GM12878 (cell line): ENCODE results near the gene TTC16. TPM values are rescaled to one million over a fixed set of nuclear protein-coding genes. Genes with fewer than 3 reads are reported as not detected.

ENCODE experiments used
- ATAC-seq: fragments of 200-7000 bp; cut with Tn5 transposase; 3 replicates; pipeline ENCODE4 v1.9.1; 2020; ENCODE audit warnings: mild to moderate bottlenecking, moderate library complexity
- BruUV-seq: library from RNA; stranded (reverse); fragments of 400-500 nt; replicated peaks from 2 replicates; lab custom pipeline; 2021; lab: Mats Ljungman, UMichigan
- CTCF ChIA-PET: fragments of 300-600 bp; sonication (Branson Sonifier 250); formaldehyde crosslinking; extraction: SDS; loops from one replicate; lab custom pipeline; 2021; ENCODE audit warnings: inconsistent platforms; lab: Yijun Ruan, JAX
- POLR2A ChIA-PET: fragments of 350-600 bp; formaldehyde crosslinking; extraction: SDS; loops from one replicate; lab custom pipeline; 2021; ENCODE audit warnings: inconsistent platforms; lab: Charles Lee
- RAD21 ChIA-PET: fragments of 300-600 bp; sonication (Branson Sonifier 250); formaldehyde crosslinking; loops from one replicate; lab custom pipeline; 2023; ENCODE audit warnings: antibody characterized with exemption; ENCODE audit not compliant: unreplicated experiment; lab: Charles Lee
- SMC1A ChIA-PET: fragments of 300-600 bp; sonication (Branson Sonifier 250); formaldehyde crosslinking; loops from one replicate; lab custom pipeline; 2023; ENCODE audit not compliant: unreplicated experiment, uncharacterized antibody; lab: Charles Lee
- DNase-seq: peaks from one replicate; pipeline ENCODE4 v3.0.0-alpha.2; 2011; ENCODE audit warnings: low read depth, low spot score
- FAIRE-seq: peaks from 3 replicates; lab custom pipeline; 2011; peaks lifted over from hg19 to GRCh38; lab: Jason Lieb, UNC
- H2AFZ ChIP-seq: 2 replicates; pipeline ENCODE4 v1.6.0; 2011; ENCODE audit warnings: low read depth, low read length, control low read depth; ENCODE audit not compliant: control insufficient read depth
- H3K27ac ChIP-seq: 2 replicates; pipeline ENCODE4 v1.5.1; 2011; ENCODE audit warnings: control low read depth; ENCODE audit not compliant: control insufficient read depth, insufficient read depth
- H3K27me3 ChIP-seq, 2 experiments: replicated peaks in 1 of 2; 2 replicates each; pipeline versions ENCODE4 v1.6.0 to v1.6.1; 2011; ENCODE audit warnings: low read length in 1 of 2; ENCODE audit not compliant: control insufficient read depth in 2 of 2, insufficient read depth in 2 of 2
- H3K36me3 ChIP-seq, 2 experiments: 2 replicates each; pipeline ENCODE4 v1.5.1; 2011; ENCODE audit warnings: low read length in 1 of 2; ENCODE audit not compliant: control insufficient read depth in 2 of 2, insufficient read depth in 2 of 2
- H3K4me1 ChIP-seq: 2 replicates; pipeline ENCODE4 v1.6.1; 2011; ENCODE audit warnings: mild to moderate bottlenecking, low read length, moderate library complexity, mixed read lengths; ENCODE audit not compliant: control insufficient read depth, insufficient read depth
- H3K4me2 ChIP-seq: 2 replicates; pipeline ENCODE4 v1.6.0; 2011; ENCODE audit warnings: control low read depth; ENCODE audit not compliant: control insufficient read depth, insufficient read depth
- H3K4me3 ChIP-seq: fragments of 200-600 bp; sonication (generic); 2 replicates; pipeline ENCODE4 v1.5.1; 2016
- H3K79me2 ChIP-seq: 2 replicates; pipeline ENCODE4 v1.6.0; 2011; ENCODE audit warnings: low read length; ENCODE audit not compliant: control insufficient read depth, insufficient read depth
- H3K9ac ChIP-seq: 2 replicates; pipeline ENCODE4 v1.8.0; 2011; ENCODE audit warnings: low read length, control low read depth, mixed read lengths; ENCODE audit not compliant: control insufficient read depth, insufficient read depth
- H3K9me3 ChIP-seq: replicated peaks from 3 replicates; pipeline ENCODE4 v1.5.1; 2011; ENCODE audit warnings: mild to moderate bottlenecking, low read length; ENCODE audit not compliant: control insufficient read depth, insufficient read depth
- H4K20me1 ChIP-seq: 2 replicates; pipeline ENCODE4 v1.6.0; 2011; ENCODE audit not compliant: control insufficient read depth, insufficient read depth
- BCL11A ChIP-seq: IDR thresholded peaks from 2 replicates; pipeline ENCODE4 v1.6.1; 2011; ENCODE audit warnings: low read depth, low read length
- BMI1 ChIP-seq: fragments of 450-650 bp; IDR thresholded peaks from 2 replicates; pipeline ENCODE4 v1.6.1; 2016; ENCODE audit warnings: mild to moderate bottlenecking, moderate library complexity, borderline replicate concordance
- CBX5 ChIP-seq: sonication (generic); IDR thresholded peaks from 2 replicates; pipeline ENCODE4 v1.6.1; 2016; ENCODE audit warnings: low read depth, moderate library complexity, mild to moderate bottlenecking, inconsistent platforms
- CHD2 ChIP-seq: IDR thresholded peaks from 2 replicates; pipeline ENCODE4 v1.6.1; 2011; ENCODE audit warnings: low read depth, low read length, improper control_type of control experiment, borderline replicate concordance
- HDGF ChIP-seq: fragments of 450-650 bp; IDR thresholded peaks from 2 replicates; pipeline ENCODE4 v1.6.1; 2016; ENCODE audit warnings: antibody characterized with exemption
- NR2C2 ChIP-seq: IDR thresholded peaks from 2 replicates; pipeline ENCODE4 v1.6.1; 2011; ENCODE audit warnings: borderline replicate concordance, low read depth; ENCODE audit not compliant: control insufficient read depth, insufficient read length
- PAX5 ChIP-seq: IDR thresholded peaks from 2 replicates; pipeline ENCODE4 v1.6.1; 2011; ENCODE audit warnings: low read depth, low read length, borderline replicate concordance
- POLR2A ChIP-seq: IDR thresholded peaks from 2 replicates; pipeline ENCODE4 v1.6.1; 2011; ENCODE audit warnings: low read depth, mild to moderate bottlenecking, low read length
- POU2F2 ChIP-seq: IDR thresholded peaks from 3 replicates; pipeline ENCODE4 v1.6.1; 2011; ENCODE audit warnings: low read depth, mild to moderate bottlenecking, low read length, borderline replicate concordance
- RELA ChIP-seq: fragments of 450-650 bp; IDR thresholded peaks from 2 replicates; pipeline ENCODE4 v1.8.0; 2014; ENCODE audit warnings: borderline replicate concordance; ENCODE audit not compliant: partially characterized antibody
- SIX5 ChIP-seq: IDR thresholded peaks from 2 replicates; pipeline ENCODE4 v1.6.1; 2011; ENCODE audit warnings: mild to moderate bottlenecking, low read depth, low read length, moderate library complexity; ENCODE audit not compliant: severe bottlenecking
- ZNF24 ChIP-seq: fragments of 450-650 bp; IDR thresholded peaks from 2 replicates; pipeline ENCODE4 v1.6.1; 2017; ENCODE audit warnings: antibody characterized with exemption, mild to moderate bottlenecking
- ZNF274 ChIP-seq: IDR thresholded peaks from one replicate; pipeline ENCODE4 v1.8.0; 2011; ENCODE audit not compliant: insufficient read length, insufficient read depth
- WGBS: methylation state at CpG from one replicate; pipeline ENCODE4 v1.1.6; 2016; ENCODE audit warnings: low lambda C conversion rate; ENCODE audit not compliant: insufficient replicate concordance, insufficient coverage; ENCODE audit errors: missing lambda C conversion rate; 5-methylcytosine and 5-hydroxymethylcytosine counted together
- in situ Hi-C: fragments of 300-500 bp; cut with MboI; formaldehyde crosslinking; loops from 9 replicates; pipeline ENCODE4 v1.14.3; 2018; ENCODE audit warnings: mixed read lengths
- intact Hi-C: fragments of 100-400 bp; cut with micrococcal nuclease; formaldehyde crosslinking; loops from one replicate; pipeline ENCODE4 v1.14.2; 2022; ENCODE audit not compliant: unreplicated experiment
- polyA plus RNA-seq, 11 experiments: library from polyadenylated mRNA; depleted of rRNA in 4 of 11; unstranded in 6 of 11; stranded (reverse) in 5 of 11; fragments of >200 nt; fragmentation: Nextera tagmentation in 4 of 11; fragmentation: Illumina TruSeq in 1 of 11; extraction: Ambion mirVana in 4 of 11; extraction: Trizol in 1 of 11; gene quantifications; 1 replicate in 1 of 11; 2 replicates in 10 of 11; pipeline versions ENCODE4 v1.2.1 to v1.2.3, GENCODE V29; 2011 to 2016; ENCODE audit warnings: inconsistent platforms in 2 of 11, missing spikeins in 2 of 11, low read depth in 1 of 11
- total RNA-seq, 4 experiments: library from RNA; depleted of rRNA in 3 of 4; stranded (reverse); fragments of >200 nt in 3 of 4; fragmentation: Illumina TruSeq in 1 of 4; extraction: Trizol in 1 of 4; gene quantifications; 2 replicates each; pipeline versions ENCODE4 v1.2.1 to v1.2.3, GENCODE V29; 2013 to 2021
- TF ChIP-seq, protein P1 (sequence below): fragments of 450-650 bp; IDR thresholded peaks from 2 replicates; pipeline ENCODE4 v1.6.1; 2016; ENCODE audit warnings: mild to moderate bottlenecking
- TF ChIP-seq, protein P2 (sequence below): fragments of 450-650 bp; IDR thresholded peaks from 2 replicates; pipeline ENCODE4 v1.6.1; 2014; ENCODE audit warnings: mild to moderate bottlenecking
- TF ChIP-seq, protein P3 (sequence below): fragments of 450-650 bp; formaldehyde crosslinking; IDR thresholded peaks from 2 replicates; pipeline ENCODE4 v1.4.0; 2022; ENCODE audit warnings: mild to moderate bottlenecking, moderate library complexity
- TF ChIP-seq, protein P4 (sequence below): IDR thresholded peaks from 2 replicates; pipeline ENCODE4 v1.6.1; 2011; ENCODE audit warnings: borderline replicate concordance, low read depth, mild to moderate bottlenecking, moderate library complexity, low read length; ENCODE audit not compliant: insufficient read depth, poor library complexity, severe bottlenecking

Gene TTC16
- total and polyA plus RNA-seq, 10 of the 15 experiments (the other 5 are each of a cell fraction or from before 2014, with no cell fraction given): 0.03 TPM; not detected in 9

DNA sequence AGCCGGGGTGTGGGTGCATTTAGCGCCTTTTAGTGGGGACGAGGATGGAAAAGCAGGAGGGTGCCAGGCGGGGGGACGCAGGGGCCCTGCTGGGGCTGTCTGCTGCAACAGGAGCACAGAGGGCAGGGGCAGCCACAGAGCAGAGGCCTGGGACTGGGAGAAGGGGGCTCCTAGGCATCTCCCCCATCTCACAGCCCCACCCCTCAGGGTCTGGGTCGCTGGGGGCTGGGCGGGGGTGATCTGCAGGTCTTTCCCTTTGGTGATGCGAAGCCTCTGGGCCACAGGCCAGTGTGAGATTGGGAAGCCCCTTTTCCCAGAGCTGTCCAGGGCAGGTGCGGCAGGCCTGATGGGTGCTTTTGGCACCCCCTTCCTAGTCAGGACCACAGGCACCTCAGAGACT lies 14.4 kb downstream of the TTC16 start (continued):
- no peak for TF ChIP-seq SIX5
- no peak for TF ChIP-seq POLR2A
- no peak for TF ChIP-seq NR2C2
- TF ChIP-seq, protein P1, sequence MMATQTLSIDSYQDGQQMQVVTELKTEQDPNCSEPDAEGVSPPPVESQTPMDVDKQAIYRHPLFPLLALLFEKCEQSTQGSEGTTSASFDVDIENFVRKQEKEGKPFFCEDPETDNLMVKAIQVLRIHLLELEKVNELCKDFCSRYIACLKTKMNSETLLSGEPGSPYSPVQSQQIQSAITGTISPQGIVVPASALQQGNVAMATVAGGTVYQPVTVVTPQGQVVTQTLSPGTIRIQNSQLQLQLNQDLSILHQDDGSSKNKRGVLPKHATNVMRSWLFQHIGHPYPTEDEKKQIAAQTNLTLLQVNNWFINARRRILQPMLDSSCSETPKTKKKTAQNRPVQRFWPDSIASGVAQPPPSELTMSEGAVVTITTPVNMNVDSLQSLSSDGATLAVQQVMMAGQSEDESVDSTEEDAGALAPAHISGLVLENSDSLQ: no peak
- TF ChIP-seq BCL11A: no peak
- TF ChIP-seq CHD2: no peak
- TF ChIP-seq, protein P2, sequence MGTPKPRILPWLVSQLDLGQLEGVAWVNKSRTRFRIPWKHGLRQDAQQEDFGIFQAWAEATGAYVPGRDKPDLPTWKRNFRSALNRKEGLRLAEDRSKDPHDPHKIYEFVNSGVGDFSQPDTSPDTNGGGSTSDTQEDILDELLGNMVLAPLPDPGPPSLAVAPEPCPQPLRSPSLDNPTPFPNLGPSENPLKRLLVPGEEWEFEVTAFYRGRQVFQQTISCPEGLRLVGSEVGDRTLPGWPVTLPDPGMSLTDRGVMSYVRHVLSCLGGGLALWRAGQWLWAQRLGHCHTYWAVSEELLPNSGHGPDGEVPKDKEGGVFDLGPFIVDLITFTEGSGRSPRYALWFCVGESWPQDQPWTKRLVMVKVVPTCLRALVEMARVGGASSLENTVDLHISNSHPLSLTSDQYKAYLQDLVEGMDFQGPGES: no peak

DNA sequence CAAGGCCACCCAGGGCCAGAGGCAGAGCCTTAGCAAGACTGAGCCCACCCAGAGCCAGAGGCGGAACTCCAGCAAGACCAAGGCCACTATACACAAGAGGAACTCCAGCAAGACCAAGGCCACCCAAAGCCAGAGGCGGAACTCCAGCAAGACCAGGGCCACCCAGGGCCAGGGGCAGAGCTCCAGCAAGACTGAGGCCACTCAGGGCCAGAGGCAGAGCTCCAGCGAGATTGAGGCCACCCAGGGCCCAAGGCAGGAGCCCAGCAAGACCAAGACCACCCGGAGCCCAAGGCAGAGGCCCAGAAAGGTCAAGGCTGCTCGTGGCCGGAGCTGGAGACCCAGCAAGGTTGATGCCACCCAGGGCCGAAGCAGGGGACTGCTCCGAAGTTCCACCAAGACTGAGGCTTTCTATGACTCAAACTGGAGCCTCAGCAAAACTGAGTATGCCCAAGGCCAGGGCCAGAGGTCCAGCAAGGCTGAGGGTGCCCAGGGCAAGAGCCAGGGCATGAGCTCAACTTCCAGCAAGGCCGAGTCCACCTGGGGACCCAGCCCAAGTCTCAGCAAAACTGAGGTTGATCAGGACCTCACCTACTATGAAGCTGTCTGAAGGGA lies 15.0 kb downstream of the TTC16 start:
- DNase-seq (no peak), ATAC-seq (no peak), FAIRE-seq (no peak)
- Histone ChIP-seq H3K27ac (no peak overlapping the region), H4K20me1 (no peaks in the 10 kb centered on the region), H2AFZ (no peak overlapping the region), H3K4me2 (no peak overlapping the region), H3K79me2 (no peaks in the 10 kb centered on the region), H3K9ac (no peak overlapping the region), H3K36me3 (no peaks in the 10 kb centered on the region), H3K4me1 (peaks cover 6% of the 10 kb centered on the region), H3K9me3 (no peaks in the 10 kb centered on the region), H3K4me3 (no peak overlapping the region), H3K27me3 (no peaks in the 10 kb centered on the region)
- intact Hi-C loops: no loop called here
- ChIA-PET POLR2A (no interaction called here), RAD21 (no interaction called here), CTCF (interaction anchor here (2.6 kb wide), 1 partner anchor 141 kb away, joined by 6 read pairs; no protein-coding TSS in a partner anchor), SMC1A (no interaction called here)
- BruUV-seq: no TSS peak
- in situ Hi-C loops: loop anchor here (5.0 kb wide), 2 partner anchors 139 to 229 kb away; no protein-coding TSS in a partner anchor
- 70% methylated on average over 9 of the region's 9 CpGs for WGBS
- TF ChIP-seq BMI1 (no peak), RELA (no peak), ZNF274 (no peak), PAX5 (no peak), CBX5 (no peak), HDGF (no peak), POU2F2 (no peak), ZNF24 (no peak)
- TF ChIP-seq, protein P3, sequence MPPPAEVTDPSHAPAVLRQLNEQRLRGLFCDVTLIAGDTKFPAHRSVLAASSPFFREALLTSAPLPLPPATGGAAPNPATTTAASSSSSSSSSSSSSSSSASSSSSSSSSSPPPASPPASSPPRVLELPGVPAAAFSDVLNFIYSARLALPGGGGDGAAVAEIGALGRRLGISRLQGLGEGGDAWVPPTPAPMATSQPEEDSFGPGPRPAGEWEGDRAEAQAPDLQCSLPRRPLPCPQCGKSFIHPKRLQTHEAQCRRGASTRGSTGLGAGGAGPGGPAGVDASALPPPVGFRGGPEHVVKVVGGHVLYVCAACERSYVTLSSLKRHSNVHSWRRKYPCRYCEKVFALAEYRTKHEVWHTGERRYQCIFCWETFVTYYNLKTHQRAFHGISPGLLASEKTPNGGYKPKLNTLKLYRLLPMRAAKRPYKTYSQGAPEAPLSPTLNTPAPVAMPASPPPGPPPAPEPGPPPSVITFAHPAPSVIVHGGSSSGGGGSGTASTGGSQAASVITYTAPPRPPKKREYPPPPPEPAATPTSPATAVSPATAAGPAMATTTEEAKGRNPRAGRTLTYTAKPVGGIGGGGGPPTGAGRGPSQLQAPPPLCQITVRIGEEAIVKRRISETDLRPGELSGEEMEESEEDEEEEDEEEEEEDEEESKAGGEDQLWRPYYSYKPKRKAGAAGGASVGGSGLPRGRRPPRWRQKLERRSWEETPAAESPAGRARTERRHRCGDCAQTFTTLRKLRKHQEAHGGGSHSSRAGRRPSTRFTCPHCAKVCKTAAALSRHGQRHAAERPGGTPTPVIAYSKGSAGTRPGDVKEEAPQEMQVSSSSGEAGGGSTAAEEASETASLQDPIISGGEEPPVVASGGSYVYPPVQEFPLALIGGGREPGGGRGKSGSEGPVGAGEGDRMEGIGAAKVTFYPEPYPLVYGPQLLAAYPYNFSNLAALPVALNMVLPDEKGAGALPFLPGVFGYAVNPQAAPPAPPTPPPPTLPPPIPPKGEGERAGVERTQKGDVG (CRISPR knock-in tag): no peak
- TF ChIP-seq, protein P4, sequence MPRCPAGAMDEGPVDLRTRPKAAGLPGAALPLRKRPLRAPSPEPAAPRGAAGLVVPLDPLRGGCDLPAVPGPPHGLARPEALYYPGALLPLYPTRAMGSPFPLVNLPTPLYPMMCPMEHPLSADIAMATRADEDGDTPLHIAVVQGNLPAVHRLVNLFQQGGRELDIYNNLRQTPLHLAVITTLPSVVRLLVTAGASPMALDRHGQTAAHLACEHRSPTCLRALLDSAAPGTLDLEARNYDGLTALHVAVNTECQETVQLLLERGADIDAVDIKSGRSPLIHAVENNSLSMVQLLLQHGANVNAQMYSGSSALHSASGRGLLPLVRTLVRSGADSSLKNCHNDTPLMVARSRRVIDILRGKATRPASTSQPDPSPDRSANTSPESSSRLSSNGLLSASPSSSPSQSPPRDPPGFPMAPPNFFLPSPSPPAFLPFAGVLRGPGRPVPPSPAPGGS: no peak
